Kidney epithelial cell (primary cell): ENCODE data around the gene CAPN13. TPM values are rescaled to one million over a fixed set of nuclear protein-coding genes. Genes with fewer than 3 reads are reported as not detected.

Experiments used
- DNase-seq: peaks from one replicate; pipeline ENCODE4 v3.0.0-alpha.2; 2010; ENCODE audit warnings: low read depth
- H3K27me3 ChIP-seq: 2 replicates; pipeline ENCODE4 v1.6.0; 2011; ENCODE audit warnings: low read length; ENCODE audit not compliant: control insufficient read depth, insufficient read depth
- H3K36me3 ChIP-seq: 2 replicates; pipeline ENCODE4 v1.5.1; 2011; ENCODE audit warnings: low read length; ENCODE audit not compliant: control insufficient read depth, insufficient read depth
- H3K4me3 ChIP-seq: 2 replicates; pipeline ENCODE4 v1.5.1; 2011; ENCODE audit warnings: low read depth, mild to moderate bottlenecking, control low read depth, low read length
- CTCF ChIP-seq: IDR thresholded peaks from 2 replicates; pipeline ENCODE4 v1.5.1; 2011; ENCODE audit warnings: mild to moderate bottlenecking, moderate library complexity, low read length, control low read depth, inconsistent platforms; ENCODE audit not compliant: insufficient read depth, poor library complexity, severe bottlenecking
- total RNA-seq: library from RNA; depleted of rRNA; stranded (reverse); fragments of >200 nt; gene quantifications from 2 replicates; pipeline ENCODE4 v1.2.3, GENCODE V29; 2015

CAPN13 gene
- total RNA-seq, 1 donor from 2014 or later = not detected

- Histone ChIP-seq H3K36me3 (no peaks in the 10 kb centered on the region), H3K27me3 (peaks cover 9% of the 10 kb centered on the region), H3K4me3 (no peak overlapping the region)
- TF ChIP-seq CTCF = no peak
- no peak for DNase-seq
Measured at GRCh38 chr2:30770816-30771576, 36.2 kb downstream of the CAPN13 start.

- no peak for DNase-seq
- H3K36me3 ChIP-seq = no peaks in the 10 kb centered on the region
Measured at GRCh38 chr2:30769891-30770462, 37.3 kb downstream of the CAPN13 start.

GRCh38 chr2:30769481-30769780 is 37.8 kb downstream of the CAPN13 start:
- Histone ChIP-seq H3K4me3 (no peak overlapping the region), H3K36me3 (no peaks in the 10 kb centered on the region), H3K27me3 (peaks cover 11% of the 10 kb centered on the region)
- no peak for DNase-seq
- no peak for TF ChIP-seq CTCF

More at GRCh38 chr2:30769891-30770462, 37.3 kb downstream of the CAPN13 start:
- Histone ChIP-seq H3K27me3 (peaks cover 11% of the 10 kb centered on the region), H3K4me3 (no peak overlapping the region)
- TF ChIP-seq CTCF = no peak

GRCh38 chr2:30768708-30769480 is 38.4 kb downstream of the CAPN13 start:
- DNase-seq = no peak
- Histone ChIP-seq H3K36me3 (no peaks in the 10 kb centered on the region), H3K4me3 (no peak overlapping the region), H3K27me3 (peaks cover 15% of the 10 kb centered on the region)
- TF ChIP-seq CTCF = no peak

GRCh38 chr2:30768036-30768686 is 39.1 kb downstream of the CAPN13 start:
- no peak for DNase-seq
- TF ChIP-seq CTCF = no peak

More at GRCh38 chr2:30768036-30768686, 39.1 kb downstream of the CAPN13 start:
- Histone ChIP-seq H3K36me3 (no peaks in the 10 kb centered on the region), H3K27me3 (peaks cover 15% of the 10 kb centered on the region), H3K4me3 (no peak overlapping the region)
